Measurements from ENCODE around the gene EIF5.
"Not testable (repeated sequence)": the region's sequence is repeated elsewhere in the genome, so short reads cannot be mapped to it uniquely, and the experiment has no call there.

The EIF5 gene

GRCh38 chr14:103337794-103338193 lies 3.8 kb downstream of the EIF5 start:
- DNase-seq: no peak

GRCh38 chr14:103339561-103339960 lies 5.5 kb downstream of the EIF5 start:
- no peak for DNase-seq

DNA sequence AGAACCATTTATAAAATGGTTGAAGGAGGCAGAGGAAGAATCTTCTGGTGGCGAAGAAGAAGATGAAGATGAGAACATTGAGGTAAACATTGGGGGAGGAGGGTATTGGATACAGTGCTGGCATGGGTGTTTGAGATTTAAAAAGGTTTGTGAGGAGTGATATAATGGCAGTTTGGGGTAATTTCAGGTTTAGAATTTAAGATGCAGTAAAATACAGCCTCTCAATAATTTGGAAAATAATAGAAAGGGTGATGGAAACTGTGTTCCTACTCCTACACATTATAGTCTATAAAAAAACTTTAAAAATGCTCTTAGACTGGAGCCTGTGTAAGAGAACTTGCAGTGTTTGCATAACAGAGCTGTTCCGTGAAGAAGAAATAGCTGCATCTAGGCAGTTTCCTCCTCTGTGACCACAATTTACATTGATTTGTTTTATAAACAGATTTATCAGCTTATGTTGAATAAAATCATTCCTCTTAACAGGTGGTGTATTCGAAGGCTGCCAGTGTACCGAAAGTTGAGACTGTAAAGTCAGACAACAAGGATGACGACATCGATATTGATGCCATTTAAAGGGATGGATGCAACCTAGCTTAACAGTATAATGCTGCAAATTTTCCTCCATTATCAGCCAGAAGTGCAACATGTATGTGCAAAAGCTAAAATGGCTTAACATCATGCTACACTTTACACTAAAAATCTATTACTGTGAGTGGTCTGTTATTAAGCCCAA lies 6.6 kb downstream of the EIF5 start:
- DNase-seq: no peak

GRCh38 chr14:103341250-103342129 lies 7.5 kb downstream of the EIF5 start:
- DNase-seq: no peak

DNA sequence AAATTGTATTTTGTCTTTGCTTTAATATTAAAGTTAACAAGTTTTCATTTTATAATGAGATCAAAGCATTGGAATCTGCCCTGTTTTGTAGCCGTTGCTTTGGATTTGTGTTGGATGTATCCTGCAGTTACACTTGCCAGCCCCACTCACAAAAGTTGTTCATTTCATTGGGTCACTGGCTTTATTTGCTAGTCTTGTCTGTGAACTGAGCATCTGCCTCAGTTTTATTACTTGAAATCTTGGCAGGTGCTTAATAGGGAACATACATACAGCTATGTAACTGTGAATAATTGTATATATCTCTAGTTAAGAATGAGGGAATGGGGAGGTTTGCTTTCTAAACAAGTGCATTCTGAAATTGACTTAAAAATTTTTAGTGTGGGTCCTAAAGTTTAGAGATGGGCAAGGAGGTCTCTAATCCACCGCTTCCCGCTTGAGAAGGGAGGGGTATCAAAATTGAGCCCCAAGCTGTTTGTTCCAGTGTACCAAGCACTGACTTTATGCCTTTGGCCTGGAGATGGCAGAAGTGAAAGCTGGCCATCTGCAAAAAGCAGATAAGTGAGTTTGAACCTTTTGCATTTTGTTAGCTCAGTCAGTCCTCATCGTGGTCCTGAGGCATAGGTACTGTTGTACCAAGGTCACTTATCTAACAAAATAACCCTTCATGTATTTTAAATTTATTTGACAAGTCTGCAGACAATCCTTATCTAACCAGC lies 9.3 kb downstream of the EIF5 start:
- no peak for DNase-seq

DNA sequence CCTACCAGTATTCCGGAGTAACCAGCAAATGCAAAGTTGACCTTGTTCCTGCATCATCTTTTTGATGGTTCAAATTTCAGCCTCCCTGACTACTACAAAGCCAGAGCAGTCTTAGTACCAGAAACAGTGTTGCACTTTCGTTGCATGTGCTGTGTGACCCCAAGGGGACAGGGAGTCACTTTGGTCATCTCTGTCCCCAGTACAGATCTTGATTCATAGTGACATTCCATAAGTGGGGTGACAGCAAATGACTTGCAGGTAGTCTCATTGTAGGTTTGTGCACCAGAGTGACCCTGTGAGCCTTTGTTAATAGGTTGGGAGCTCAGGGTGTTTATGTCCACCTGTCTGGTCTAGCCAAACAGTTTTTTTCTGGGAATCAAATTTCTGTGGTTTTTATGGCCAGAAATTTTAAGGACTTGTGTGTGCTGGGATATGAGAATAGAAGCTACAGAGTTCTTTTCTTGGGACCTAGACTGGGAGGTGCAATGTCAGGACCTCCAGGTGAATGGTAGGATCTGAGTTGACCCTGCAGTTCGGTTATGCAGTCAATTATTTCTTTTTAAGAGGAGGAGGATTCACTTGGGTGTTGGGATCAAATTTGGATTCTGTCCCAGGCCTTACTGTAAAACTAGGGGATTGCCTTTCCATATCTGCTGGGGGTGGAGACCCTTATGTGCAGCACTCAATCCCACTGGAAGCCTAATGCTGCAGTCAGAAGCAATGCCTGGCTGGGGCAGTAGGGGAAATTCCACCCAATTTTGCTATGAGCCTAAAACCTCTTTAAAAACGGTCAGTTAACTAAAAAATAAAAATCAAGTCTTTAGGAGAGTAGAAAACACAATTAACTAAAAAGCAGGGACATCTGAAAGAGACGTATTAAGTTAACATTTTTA lies 10.1 kb downstream of the EIF5 start:
- no peak for DNase-seq

- DNase-seq: no peak
Observed at GRCh38 chr14:103346286-103346685, 12.2 kb downstream of the EIF5 start.

DNA sequence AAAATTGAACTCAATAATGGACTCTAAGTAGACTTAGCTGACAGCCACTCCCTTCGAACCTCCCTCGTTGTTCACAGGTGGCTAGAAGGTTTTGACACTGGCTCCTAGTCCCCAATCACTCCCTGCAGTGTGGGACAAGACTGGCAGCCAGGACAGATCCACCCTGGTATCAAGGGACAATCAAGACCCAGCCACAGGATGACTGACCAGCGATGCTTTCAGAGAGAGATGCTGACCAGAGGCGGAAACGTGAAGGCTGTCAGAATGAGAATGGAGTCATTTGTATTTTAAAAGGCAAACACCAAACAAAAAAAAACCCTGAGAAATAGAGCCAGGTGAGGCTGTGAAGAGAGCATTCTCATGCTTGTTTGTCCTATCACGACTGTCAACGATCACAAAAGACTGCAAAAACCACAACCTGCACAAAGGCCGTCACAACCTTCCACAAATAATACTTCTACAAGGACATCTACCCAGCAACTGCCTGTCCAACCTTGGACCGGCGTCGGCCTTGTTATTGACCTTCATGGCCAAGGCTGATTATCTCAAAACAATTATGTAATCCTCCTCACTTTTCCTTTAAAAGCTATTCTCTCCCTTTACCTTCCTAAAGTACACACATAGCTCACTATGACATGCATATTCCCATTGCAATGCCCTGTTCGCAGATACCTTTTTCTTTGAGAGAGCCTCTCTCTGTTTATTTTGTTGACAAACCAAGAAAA lies 13.2 kb downstream of the EIF5 start:
- no peak for DNase-seq

DNA sequence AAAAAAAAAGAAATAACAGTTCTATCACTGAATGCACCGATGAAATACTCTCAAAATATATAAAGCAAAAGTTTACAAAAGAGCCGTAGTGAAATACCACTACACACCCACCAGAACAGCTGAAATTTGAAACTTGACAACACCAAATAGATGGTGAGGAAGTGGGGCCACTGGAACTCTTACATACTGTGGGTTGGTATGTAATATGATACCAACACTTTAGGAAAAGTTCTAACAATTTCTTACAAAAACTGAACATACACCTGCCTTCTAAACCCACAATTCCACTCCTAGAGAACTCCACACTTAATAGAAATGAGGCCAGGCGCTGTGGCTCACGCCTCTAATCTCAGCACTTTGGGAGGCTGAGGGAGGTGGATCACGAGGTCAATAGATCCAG lies 14.1 kb downstream of the EIF5 start:
- no peak for DNase-seq

GRCh38 chr14:103349982-103350381 lies 15.9 kb downstream of the EIF5 start:
- DNase-seq: no peak

GRCh38 chr14:103353362-103353761 lies 19.3 kb downstream of the EIF5 start:
- no peak for DNase-seq

- no peak for DNase-seq
Observed at GRCh38 chr14:103354141-103354540, 20.1 kb downstream of the EIF5 start.

- DNase-seq: no peak
Observed at GRCh38 chr14:103356024-103356682, 22.1 kb downstream of the EIF5 start.

- DNase-seq: not testable (repeated sequence)
Observed at GRCh38 chr14:103357552-103357951, 23.5 kb downstream of the EIF5 start.

DNA sequence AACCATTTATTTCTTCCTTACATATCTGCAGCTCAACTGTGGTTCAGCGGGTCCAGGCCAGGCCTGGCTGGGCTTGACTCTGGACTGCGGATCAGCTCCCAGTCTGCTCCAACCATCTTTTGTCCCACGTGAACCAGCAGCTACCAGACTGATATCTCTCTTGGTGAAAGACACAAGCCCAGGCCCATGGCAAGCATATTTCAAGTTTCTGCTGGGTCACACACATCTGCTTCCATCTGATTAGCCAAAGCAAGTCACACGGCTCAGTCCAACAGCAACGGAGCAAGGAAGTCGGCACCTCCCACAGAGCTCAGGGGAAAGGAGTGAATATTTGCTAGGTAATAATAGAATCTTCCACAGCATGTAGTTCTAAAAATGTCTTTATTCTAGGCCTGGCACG lies 26.5 kb downstream of the EIF5 start:
- no peak for DNase-seq

GRCh38 chr14:103361867-103362266 lies 27.8 kb downstream of the EIF5 start:
- DNase-seq: no peak

DNA sequence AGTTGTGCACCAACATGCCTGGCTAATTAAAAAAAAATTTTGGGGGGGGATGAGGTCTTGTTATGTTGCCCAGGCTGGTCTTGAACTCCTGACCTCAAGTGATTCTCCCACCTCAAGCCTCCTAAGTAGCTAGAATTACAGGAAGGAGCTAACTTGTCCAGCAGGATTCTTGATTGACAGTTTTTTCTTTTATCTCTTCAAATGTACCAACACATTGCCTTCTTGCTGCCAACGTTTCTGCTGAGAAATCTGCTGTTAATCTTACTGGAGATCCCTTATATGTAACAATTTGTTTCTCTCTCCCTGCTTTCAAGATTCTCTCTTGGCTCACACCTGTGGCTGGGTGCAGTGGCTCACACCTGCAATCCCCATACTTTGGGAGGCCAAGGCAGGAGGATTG lies 28.7 kb downstream of the EIF5 start:
- no peak for DNase-seq

DNA sequence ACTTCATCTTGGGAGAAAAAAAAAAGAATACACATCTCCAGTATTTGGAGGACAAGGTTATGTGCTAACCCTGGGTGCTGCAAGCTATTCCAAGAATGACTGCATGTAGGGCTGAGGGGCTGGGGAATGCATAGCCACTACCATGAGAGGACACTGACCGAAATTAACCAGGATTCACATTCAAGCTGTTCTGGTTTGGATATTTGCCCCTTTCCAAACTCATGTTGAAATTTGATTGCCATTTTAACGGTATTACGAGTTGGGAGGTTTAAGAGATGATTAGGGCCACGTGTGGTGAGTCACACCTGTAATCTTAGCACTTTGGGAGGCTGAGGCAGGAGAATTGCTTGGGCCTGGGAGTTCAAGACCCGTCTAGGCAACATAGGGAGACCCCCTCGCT lies 32.7 kb downstream of the EIF5 start:
- DNase-seq: no peak

- no peak for DNase-seq
Observed at GRCh38 chr14:103367995-103368394, 34.0 kb downstream of the EIF5 start.

- no peak for DNase-seq
Observed at GRCh38 chr14:103370087-103370486, 36.0 kb downstream of the EIF5 start.

DNA sequence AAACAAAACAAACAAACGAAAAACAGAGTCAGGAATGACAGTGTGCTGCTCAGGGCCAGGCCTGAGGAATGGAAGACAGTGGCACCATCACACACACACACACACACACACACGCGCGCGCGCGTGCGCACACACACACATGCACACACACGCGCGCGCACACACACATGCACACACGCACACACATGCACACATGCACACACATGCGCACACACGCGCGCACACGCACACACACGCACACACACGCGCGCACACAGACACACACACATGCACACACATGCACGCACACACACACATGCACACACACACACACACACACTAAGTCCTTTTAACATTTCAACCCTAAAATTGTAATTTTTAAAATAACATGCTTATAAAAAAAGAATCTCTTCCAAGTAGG lies 38.0 kb downstream of the EIF5 start:
- DNase-seq: no peak

Data from activated CD4-positive, alpha-beta T cell treated with anti-CD3 and anti-CD28 coated beads, Interleukin-2, amount 50 U/mL, for 1 hour (primary cell).